ENCODE data around the gene AMOT. TPM values are rescaled to one million over a fixed set of nuclear protein-coding genes. Genes with fewer than 3 reads are reported as not detected.
"Not testable (repeated sequence)": the region's sequence is repeated elsewhere in the genome, so short reads cannot be mapped to it uniquely, and the experiment has no call there.

AMOT gene
- total RNA-seq (1 to 10 TPM; 2.4 to 2.7 TPM), polyA plus RNA-seq (1 to 10 TPM; 1.3 to 3.3 (median 2.4) TPM), total RNA-seq (0.76 to 7.3 (median 2.8) reads per million in 6 experiments)

GRCh38 chrX:112840382-112841113, at the start of gene AMOT:
AMOT (minus strand) TSS chrX:112840831; CDS start chrX:112823126, 17,705 bp downstream.
- POLR2A ChIA-PET: interaction anchor here (1.2 to 2.9 kb wide), 2 partner anchors 161 to 1159 kb away, joined by 6 to 9 read pairs; partner anchors contain the start of genes ALG13 and LHFPL1
- Mint-ChIP-seq H3K4me3 (peak within 1 kb of the TSS; percentile 90 to 95 (median 92)), H3K36me3 (no peaks in the 10 kb centered on the region)

GRCh38 chrX:112889400-112889799, 48.8 kb upstream of the AMOT start:
- Mint-ChIP-seq H3K4me3 (peak overlapping the region in 5 of 10 donors; percentile 2 to 43 (median 18)), H3K27me3 (peaks cover 0 to 3% (median 2%) of the 10 kb centered on the region in 5 donors), H3K4me1 (peaks cover 4 to 18% (median 14%) of the 10 kb centered on the region in 4 donors), H3K27ac (no peak overlapping the region), H3K36me3 (no peaks in the 10 kb centered on the region), H3K9me3 (no peaks in the 10 kb centered on the region)
- ATAC-seq (no peak), DNase-seq (no peak)
- POLR2A ChIA-PET: no interaction called here

More at GRCh38 chrX:112840382-112841113, at the start of gene AMOT:
- no peaks in the 10 kb centered on the region for H3K27me3 Mint-ChIP-seq
- peaks cover 6 to 14% (median 12%) of the 10 kb centered on the region in 4 donors for H3K4me1 Mint-ChIP-seq
- ATAC-seq (peak; percentile 38 to 68), DNase-seq (peak; percentile 14 to 77 (median 44))
- H3K27ac Mint-ChIP-seq: peak within 1 kb of the TSS; percentile 18 to 93 (median 84)
- H3K9me3 Mint-ChIP-seq: no peaks in the 10 kb centered on the region

- ATAC-seq (no peak), DNase-seq (no peak)
- Mint-ChIP-seq H3K9me3 (no peaks in the 10 kb centered on the region), H3K36me3 (no peaks in the 10 kb centered on the region), H3K27ac (no peak overlapping the region), H3K4me1 (peaks cover 4 to 18% (median 14%) of the 10 kb centered on the region in 4 donors), H3K4me3 (peak overlapping the region in 1 of 10 donors; percentile 27), H3K27me3 (peaks cover 0 to 3% (median 2%) of the 10 kb centered on the region in 5 donors)
- POLR2A ChIA-PET: no interaction called here
Measured at GRCh38 chrX:112888916-112889315, 48.3 kb upstream of the AMOT start.

- ATAC-seq (no peak), DNase-seq (no peak)
- Mint-ChIP-seq H3K27me3 (no peaks in the 10 kb centered on the region), H3K9me3 (no peaks in the 10 kb centered on the region), H3K4me3 (no peak overlapping the region), H3K27ac (no peak overlapping the region), H3K36me3 (no peaks in the 10 kb centered on the region), H3K4me1 (no peaks in the 10 kb centered on the region)
- POLR2A ChIA-PET: no interaction called here
Measured at GRCh38 chrX:112877771-112878173, 37.1 kb upstream of the AMOT start.

- DNase-seq: no peak
- POLR2A ChIA-PET: no interaction called here
- Mint-ChIP-seq H3K27ac (no peak overlapping the region), H3K27me3 (no peaks in the 10 kb centered on the region), H3K4me1 (no peaks in the 10 kb centered on the region), H3K9me3 (no peaks in the 10 kb centered on the region), H3K36me3 (no peaks in the 10 kb centered on the region), H3K4me3 (no peak overlapping the region)
- no peak for ATAC-seq
Measured at GRCh38 chrX:112874614-112875013, 34.0 kb upstream of the AMOT start.

GRCh38 chrX:112874175-112874574, 33.5 kb upstream of the AMOT start:
- ATAC-seq (no peak), DNase-seq (no peak)
- Mint-ChIP-seq H3K9me3 (no peaks in the 10 kb centered on the region), H3K27ac (no peak overlapping the region), H3K4me1 (no peaks in the 10 kb centered on the region), H3K27me3 (no peaks in the 10 kb centered on the region), H3K4me3 (no peak overlapping the region), H3K36me3 (no peaks in the 10 kb centered on the region)
- POLR2A ChIA-PET: no interaction called here

- peaks cover 0 to 3% (median 0%) of the 10 kb centered on the region in 5 donors for H3K27me3 Mint-ChIP-seq
- H3K4me1 Mint-ChIP-seq: no peaks in the 10 kb centered on the region
- H3K36me3 Mint-ChIP-seq: no peaks in the 10 kb centered on the region
- no peak overlapping the region for H3K4me3 Mint-ChIP-seq
- DNase-seq (no peak), ATAC-seq (no peak)
- no peak overlapping the region for H3K27ac Mint-ChIP-seq
- H3K9me3 Mint-ChIP-seq: no peaks in the 10 kb centered on the region
- POLR2A ChIA-PET: no interaction called here
Measured at GRCh38 chrX:112868586-112868985, 28.0 kb upstream of the AMOT start.

- DNase-seq (no peak), ATAC-seq (peak in 1 of 2 donors; percentile 32)
- Mint-ChIP-seq H3K4me1 (no peaks in the 10 kb centered on the region), H3K27ac (no peak overlapping the region), H3K4me3 (no peak overlapping the region), H3K9me3 (no peaks in the 10 kb centered on the region), H3K36me3 (no peaks in the 10 kb centered on the region), H3K27me3 (peaks cover 0 to 3% (median 0%) of the 10 kb centered on the region in 5 donors)
- POLR2A ChIA-PET: no interaction called here
Measured at GRCh38 chrX:112867570-112867969, 26.9 kb upstream of the AMOT start.

GRCh38 chrX:112866175-112866574, 25.5 kb upstream of the AMOT start:
- POLR2A ChIA-PET: no interaction called here
- H3K4me1 Mint-ChIP-seq: no peaks in the 10 kb centered on the region
- H3K36me3 Mint-ChIP-seq: no peaks in the 10 kb centered on the region
- H3K27me3 Mint-ChIP-seq: peaks cover 0 to 3% (median 0%) of the 10 kb centered on the region in 5 donors
- no peak for DNase-seq
- no peak overlapping the region for H3K4me3 Mint-ChIP-seq
- no peaks in the 10 kb centered on the region for H3K9me3 Mint-ChIP-seq
- no peak for ATAC-seq
- no peak overlapping the region for H3K27ac Mint-ChIP-seq

GRCh38 chrX:112865464-112866025, 24.9 kb upstream of the AMOT start:
- Mint-ChIP-seq H3K9me3 (no peaks in the 10 kb centered on the region), H3K4me1 (no peaks in the 10 kb centered on the region), H3K36me3 (no peaks in the 10 kb centered on the region), H3K27ac (no peak overlapping the region), H3K27me3 (peaks cover 0 to 3% (median 0%) of the 10 kb centered on the region in 5 donors), H3K4me3 (no peak overlapping the region)
- ATAC-seq (no peak), DNase-seq (no peak)
- POLR2A ChIA-PET: no interaction called here

GRCh38 chrX:112863850-112864249, 23.2 kb upstream of the AMOT start:
- DNase-seq: no peak
- ATAC-seq: no peak

GRCh38 chrX:112857478-112857878, 16.8 kb upstream of the AMOT start:
- DNase-seq (no peak), ATAC-seq (no peak)
- H3K9me3 Mint-ChIP-seq: no peaks in the 10 kb centered on the region
- peaks cover 0 to 2% (median 0%) of the 10 kb centered on the region in 5 donors for H3K27me3 Mint-ChIP-seq
- H3K27ac Mint-ChIP-seq: no peak overlapping the region
- no peaks in the 10 kb centered on the region for H3K36me3 Mint-ChIP-seq
- H3K4me3 Mint-ChIP-seq: no peak overlapping the region
- H3K4me1 Mint-ChIP-seq: no peaks in the 10 kb centered on the region
- POLR2A ChIA-PET: no interaction called here

More at GRCh38 chrX:112863850-112864249, 23.2 kb upstream of the AMOT start:
- no peak overlapping the region for H3K27ac Mint-ChIP-seq
- H3K4me3 Mint-ChIP-seq: no peak overlapping the region
- no peaks in the 10 kb centered on the region for H3K9me3 Mint-ChIP-seq
- no peaks in the 10 kb centered on the region for H3K36me3 Mint-ChIP-seq
- no peaks in the 10 kb centered on the region for H3K4me1 Mint-ChIP-seq
- POLR2A ChIA-PET: no interaction called here
- H3K27me3 Mint-ChIP-seq: peaks cover 0 to 3% (median 0%) of the 10 kb centered on the region in 5 donors

- H3K9me3 Mint-ChIP-seq, H3K4me3 Mint-ChIP-seq, H3K36me3 Mint-ChIP-seq, ATAC-seq, POLR2A ChIA-PET, H3K27me3 Mint-ChIP-seq, H3K27ac Mint-ChIP-seq, DNase-seq: not testable (repeated sequence)
- H3K4me1 Mint-ChIP-seq: peaks cover 0 to 19% (median 8%) of the 10 kb centered on the region in 4 donors
Measured at GRCh38 chrX:112854901-112855300, 14.3 kb upstream of the AMOT start.
